ENCODE data around the gene CHD1L.

CHD1L gene

DNA sequence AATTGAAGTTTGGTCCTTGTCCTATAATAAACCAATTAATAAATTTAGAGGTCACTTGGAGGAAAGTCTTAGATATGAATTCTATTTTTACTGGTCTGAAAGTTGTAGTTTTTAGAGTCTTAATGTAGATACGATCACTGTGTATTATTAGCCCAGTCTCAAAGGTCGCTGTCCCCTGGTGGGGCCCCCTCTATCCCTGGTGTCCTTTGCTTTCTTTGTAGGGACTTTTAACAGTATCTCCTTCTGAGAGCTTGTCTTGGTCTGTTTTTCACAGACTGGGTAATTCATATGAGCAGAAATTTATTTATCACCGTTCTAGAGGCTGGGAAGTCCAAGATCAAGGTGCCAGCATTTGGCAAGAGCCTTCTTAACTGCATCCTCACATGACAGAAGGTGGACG lies 18.5 kb downstream of the CHD1L start:
- Histone ChIP-seq H3K79me2 (ENCODE audit: control insufficient read depth, low read length) (peaks cover 9% of the 10 kb centered on the region), H3K4me3 (ENCODE audit: low read length) (no peak overlapping the region), H3K9me3 (ENCODE audit: control insufficient read depth, insufficient read depth, low read length) (no peaks in the 10 kb centered on the region), H4K20me1 (ENCODE audit: control insufficient read depth, insufficient read depth, low read depth, low read length) (no peaks in the 10 kb centered on the region), H3K4me2 (ENCODE audit: low read length) (no peak overlapping the region), H3K27me3 (ENCODE audit: control insufficient read depth, low read length) (no peaks in the 10 kb centered on the region), H3K36me3 (ENCODE audit: control insufficient read depth, low read length) (peaks cover 82% of the 10 kb centered on the region), H3K9me2 (replicated peaks; ENCODE audit: control insufficient read depth, low read length) (no peaks in the 10 kb centered on the region), H3K4me1 (ENCODE audit: control insufficient read depth, low read length) (no peaks in the 10 kb centered on the region), H3K27ac (ENCODE audit: low read depth, low read length) (no peak overlapping the region), H3F3A (ENCODE audit: control insufficient read depth, insufficient read depth) (no peaks in the 10 kb centered on the region)
- TF ChIP-seq EZH2phosphoT487 (IDR thresholded peaks at IDR 0.05; ENCODE audit: borderline replicate concordance, low read length) = no peak
- TF ChIP-seq, protein P1, sequence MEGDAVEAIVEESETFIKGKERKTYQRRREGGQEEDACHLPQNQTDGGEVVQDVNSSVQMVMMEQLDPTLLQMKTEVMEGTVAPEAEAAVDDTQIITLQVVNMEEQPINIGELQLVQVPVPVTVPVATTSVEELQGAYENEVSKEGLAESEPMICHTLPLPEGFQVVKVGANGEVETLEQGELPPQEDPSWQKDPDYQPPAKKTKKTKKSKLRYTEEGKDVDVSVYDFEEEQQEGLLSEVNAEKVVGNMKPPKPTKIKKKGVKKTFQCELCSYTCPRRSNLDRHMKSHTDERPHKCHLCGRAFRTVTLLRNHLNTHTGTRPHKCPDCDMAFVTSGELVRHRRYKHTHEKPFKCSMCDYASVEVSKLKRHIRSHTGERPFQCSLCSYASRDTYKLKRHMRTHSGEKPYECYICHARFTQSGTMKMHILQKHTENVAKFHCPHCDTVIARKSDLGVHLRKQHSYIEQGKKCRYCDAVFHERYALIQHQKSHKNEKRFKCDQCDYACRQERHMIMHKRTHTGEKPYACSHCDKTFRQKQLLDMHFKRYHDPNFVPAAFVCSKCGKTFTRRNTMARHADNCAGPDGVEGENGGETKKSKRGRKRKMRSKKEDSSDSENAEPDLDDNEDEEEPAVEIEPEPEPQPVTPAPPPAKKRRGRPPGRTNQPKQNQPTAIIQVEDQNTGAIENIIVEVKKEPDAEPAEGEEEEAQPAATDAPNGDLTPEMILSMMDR (IDR thresholded peaks at IDR 0.05; ENCODE audit: low read depth, low read length, poor library complexity, severe bottlenecking) = no peak

DNA sequence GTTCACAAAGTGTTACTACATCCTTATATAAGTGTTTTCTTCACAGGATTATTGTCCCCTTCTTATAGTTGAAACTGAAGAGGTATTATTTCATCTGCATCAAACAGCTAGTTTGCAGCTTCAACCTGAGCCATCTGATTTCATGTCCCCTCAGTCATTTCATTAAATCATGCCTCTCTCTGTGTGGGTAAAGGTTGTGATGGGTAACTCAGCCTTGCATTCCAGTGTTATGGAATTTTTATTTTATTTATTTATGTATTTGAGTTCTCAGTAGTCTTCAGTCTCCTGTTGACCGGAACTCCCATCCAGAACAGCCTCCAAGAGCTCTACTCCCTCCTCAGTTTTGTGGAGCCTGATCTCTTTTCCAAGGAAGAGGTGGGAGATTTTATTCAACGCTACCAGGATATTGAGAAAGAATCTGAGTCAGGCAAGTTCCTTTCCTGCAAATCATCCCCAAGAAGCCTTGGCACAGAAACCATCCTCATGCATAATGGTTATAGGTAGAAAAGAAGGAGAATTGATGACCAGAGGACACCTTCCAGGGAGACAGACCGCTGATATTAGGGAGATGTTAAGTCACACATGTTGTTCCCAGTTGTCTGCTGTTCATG lies 21.8 kb downstream of the CHD1L start:
- Histone ChIP-seq H3K79me2 (ENCODE audit: control insufficient read depth, low read length) (no peaks in the 10 kb centered on the region), H3F3A (ENCODE audit: control insufficient read depth, insufficient read depth) (no peaks in the 10 kb centered on the region), H3K27ac (ENCODE audit: low read depth, low read length) (no peak overlapping the region), H4K20me1 (ENCODE audit: control insufficient read depth, insufficient read depth, low read depth, low read length) (no peaks in the 10 kb centered on the region), H3K36me3 (ENCODE audit: control insufficient read depth, low read length) (peaks cover 85% of the 10 kb centered on the region), H3K4me3 (ENCODE audit: low read length) (no peak overlapping the region), H3K9me2 (replicated peaks; ENCODE audit: control insufficient read depth, low read length) (no peaks in the 10 kb centered on the region), H3K27me3 (ENCODE audit: control insufficient read depth, low read length) (no peaks in the 10 kb centered on the region), H3K9me3 (ENCODE audit: control insufficient read depth, insufficient read depth, low read length) (no peaks in the 10 kb centered on the region), H3K4me2 (ENCODE audit: low read length) (no peak overlapping the region), H3K4me1 (ENCODE audit: control insufficient read depth, low read length) (no peaks in the 10 kb centered on the region)
- TF ChIP-seq, protein P1 (IDR thresholded peaks at IDR 0.05; ENCODE audit: low read depth, low read length, poor library complexity, severe bottlenecking) = no peak
- no peak for TF ChIP-seq EZH2phosphoT487 (IDR thresholded peaks at IDR 0.05; ENCODE audit: borderline replicate concordance, low read length)

DNA sequence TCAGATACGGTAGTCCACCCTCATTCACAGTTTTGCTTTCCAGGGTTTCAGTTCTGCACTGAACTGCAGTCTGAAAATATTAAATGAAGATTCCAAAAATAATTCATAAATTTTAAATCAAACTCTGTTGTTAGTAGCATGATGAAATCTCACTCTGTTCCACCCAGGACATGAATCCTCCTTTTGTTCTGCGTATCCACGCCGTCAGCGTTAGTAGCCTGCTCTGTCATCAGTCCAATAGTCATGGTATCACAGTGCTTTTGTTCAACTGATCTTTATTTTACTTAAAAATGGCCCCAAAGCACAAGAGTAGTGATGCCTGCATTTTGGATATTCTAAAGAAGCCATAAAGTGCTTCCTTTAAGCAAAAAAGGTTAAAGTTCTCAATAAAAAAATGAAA lies 23.9 kb downstream of the CHD1L start:
- Histone ChIP-seq H3K27ac (ENCODE audit: low read depth, low read length) (no peak overlapping the region), H3K4me2 (ENCODE audit: low read length) (no peak overlapping the region), H3K79me2 (ENCODE audit: control insufficient read depth, low read length) (no peaks in the 10 kb centered on the region), H3K36me3 (ENCODE audit: control insufficient read depth, low read length) (peaks cover 72% of the 10 kb centered on the region), H3K4me1 (ENCODE audit: control insufficient read depth, low read length) (no peaks in the 10 kb centered on the region), H3K4me3 (ENCODE audit: low read length) (no peak overlapping the region), H3K9me2 (replicated peaks; ENCODE audit: control insufficient read depth, low read length) (no peaks in the 10 kb centered on the region), H3F3A (ENCODE audit: control insufficient read depth, insufficient read depth) (no peaks in the 10 kb centered on the region), H3K9me3 (ENCODE audit: control insufficient read depth, insufficient read depth, low read length) (no peaks in the 10 kb centered on the region), H4K20me1 (ENCODE audit: control insufficient read depth, insufficient read depth, low read depth, low read length) (no peaks in the 10 kb centered on the region), H3K27me3 (ENCODE audit: control insufficient read depth, low read length) (no peaks in the 10 kb centered on the region)
- TF ChIP-seq, protein P1 (IDR thresholded peaks at IDR 0.05; ENCODE audit: low read depth, low read length, poor library complexity, severe bottlenecking) = no peak
- no peak for TF ChIP-seq EZH2phosphoT487 (IDR thresholded peaks at IDR 0.05; ENCODE audit: borderline replicate concordance, low read length)

All from DOHH2 (cell line).